Kidney (tissue), 14 donors: ENCODE data around the gene ADGRD1. TPM values are rescaled to one million over a fixed set of nuclear protein-coding genes. Genes with fewer than 3 reads are reported as not detected.

ENCODE experiments used
- DNase-seq, 5 donors: peaks; one replicate each; pipeline ENCODE4 v3.0.0-alpha.2; 2013 to 2020
- FAIRE-seq: peaks from 2 replicates; lab custom pipeline; 2012; peaks lifted over from hg19 to GRCh38; lab: Jason Lieb, UNC
- H3K27ac ChIP-seq, 2 donors: one replicate each; pipeline ENCODE4 v1.7.0; 2013; ENCODE audit warnings: low read depth in 2 of 2, low read length in 2 of 2, inconsistent platforms in 1 of 2
- H3K27me3 ChIP-seq: one replicate; pipeline ENCODE4 v1.7.1; 2013; ENCODE audit warnings: low read length, inconsistent platforms; ENCODE audit not compliant: control insufficient read depth, insufficient read depth
- H3K36me3 ChIP-seq, 3 donors: one replicate each; pipeline versions ENCODE4 v1.7.0 to v1.7.1; 2013; ENCODE audit warnings: low read length in 3 of 3, control low read depth in 1 of 3, inconsistent platforms in 1 of 3; ENCODE audit not compliant: insufficient read depth in 3 of 3, control insufficient read depth in 2 of 3
- H3K4me1 ChIP-seq, 3 donors: one replicate each; pipeline versions ENCODE4 v1.7.0 to v1.7.1; 2013; ENCODE audit warnings: low read length in 3 of 3, inconsistent platforms in 1 of 3, low read depth in 1 of 3; ENCODE audit not compliant: control insufficient read depth in 2 of 3, insufficient read depth in 2 of 3
- H3K4me3 ChIP-seq, 3 donors: one replicate each; pipeline versions ENCODE4 v1.7.0 to v1.8.1; 2013; ENCODE audit warnings: low read length in 3 of 3, control low read depth in 1 of 3, inconsistent platforms in 1 of 3
- H3K9ac ChIP-seq, 3 donors: one replicate each; pipeline versions ENCODE4 v1.7.0 to v1.7.1; 2013; ENCODE audit warnings: low read length in 3 of 3, control low read depth in 1 of 3, inconsistent platforms in 1 of 3
- H3K9me3 ChIP-seq, 3 donors: one replicate each; pipeline versions ENCODE4 v1.7.0 to v1.7.1; 2013; ENCODE audit warnings: low read length in 3 of 3, control low read depth in 1 of 3, inconsistent platforms in 1 of 3; ENCODE audit not compliant: control insufficient read depth in 2 of 3, insufficient read depth in 1 of 3
- intact Hi-C: fragments of 100-400 bp; cut with DNase I; formaldehyde crosslinking; loops from one replicate; pipeline ENCODE4 v1.11.1; 2022
- polyA plus RNA-seq: library from polyadenylated mRNA; stranded (reverse); fragments of 350-450 nt; fragmentation: Illumina TruSeq; extraction: RNeasy Lipid Tissue Mini Kit (QIAGEN cat#74804); gene quantifications from one replicate; pipeline ENCODE4 v1.2.3, GENCODE V29; 2014; ENCODE audit warnings: low read depth, low replicate concordance; ENCODE audit not compliant: insufficient read depth
- total RNA-seq: library from RNA; stranded (reverse); fragmentation: NEBNext Ultra II Directional; extraction: Animal tissue kit (Norgen Biotek cat#: 25700); gene quantifications from one replicate; pipeline ENCODE4 v1.2.1, GENCODE V29; 2021
- TF ChIP-seq, protein P1 (sequence below): IDR thresholded peaks from 3 replicates; pipeline ENCODE4 v1.5.1; 2012; ENCODE audit warnings: mild to moderate bottlenecking, moderate library complexity, borderline replicate concordance; ENCODE audit not compliant: insufficient read depth; ENCODE audit errors: extremely low read depth
- donor health status: control.
- donor health status: control.
- donor health status: control.
- donor health status: control.
- donor health status: control.
- donor health status: DM: yes; HTN: yes; CAD: no.
- donor health status: Normal renal cell carcinoma (clear cell type).

ADGRD1 gene
- total and polyA plus RNA-seq, 2 donors from 2014 or later, result 1.7 to 6.7 TPM

DNA sequence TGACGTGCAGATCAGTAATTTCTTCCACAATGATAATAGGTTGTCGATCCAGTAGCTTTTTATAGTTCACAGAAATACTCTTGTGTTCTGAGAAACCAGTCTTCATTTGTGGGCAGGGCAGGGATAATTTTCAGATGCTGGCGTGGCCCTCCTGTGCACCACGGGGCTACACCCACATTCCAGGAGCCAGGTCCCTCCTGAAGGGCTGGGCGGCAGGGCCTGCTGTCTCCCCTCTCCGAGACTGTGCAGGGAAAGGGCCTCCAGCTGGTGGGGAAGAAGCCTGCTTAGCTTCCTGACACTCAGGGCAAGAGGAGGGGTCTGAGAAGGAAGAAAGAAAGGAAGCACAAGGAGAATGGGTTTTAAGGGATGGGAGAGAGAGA lies 94.9 kb downstream of the ADGRD1 start:
- Histone ChIP-seq H3K4me3 (no peak overlapping the region), H3K27me3 (no peaks in the 10 kb centered on the region), H3K36me3 (no peaks in the 10 kb centered on the region), H3K9ac (no peak overlapping the region), H3K27ac (peak overlapping the region in 1 of 2 donors; percentile 23), H3K9me3 (no peaks in the 10 kb centered on the region), H3K4me1 (no peaks in the 10 kb centered on the region)
- TF ChIP-seq, protein P1, sequence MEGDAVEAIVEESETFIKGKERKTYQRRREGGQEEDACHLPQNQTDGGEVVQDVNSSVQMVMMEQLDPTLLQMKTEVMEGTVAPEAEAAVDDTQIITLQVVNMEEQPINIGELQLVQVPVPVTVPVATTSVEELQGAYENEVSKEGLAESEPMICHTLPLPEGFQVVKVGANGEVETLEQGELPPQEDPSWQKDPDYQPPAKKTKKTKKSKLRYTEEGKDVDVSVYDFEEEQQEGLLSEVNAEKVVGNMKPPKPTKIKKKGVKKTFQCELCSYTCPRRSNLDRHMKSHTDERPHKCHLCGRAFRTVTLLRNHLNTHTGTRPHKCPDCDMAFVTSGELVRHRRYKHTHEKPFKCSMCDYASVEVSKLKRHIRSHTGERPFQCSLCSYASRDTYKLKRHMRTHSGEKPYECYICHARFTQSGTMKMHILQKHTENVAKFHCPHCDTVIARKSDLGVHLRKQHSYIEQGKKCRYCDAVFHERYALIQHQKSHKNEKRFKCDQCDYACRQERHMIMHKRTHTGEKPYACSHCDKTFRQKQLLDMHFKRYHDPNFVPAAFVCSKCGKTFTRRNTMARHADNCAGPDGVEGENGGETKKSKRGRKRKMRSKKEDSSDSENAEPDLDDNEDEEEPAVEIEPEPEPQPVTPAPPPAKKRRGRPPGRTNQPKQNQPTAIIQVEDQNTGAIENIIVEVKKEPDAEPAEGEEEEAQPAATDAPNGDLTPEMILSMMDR, result no peak
- DNase-seq (peak in 1 of 5 donors; percentile 37), FAIRE-seq (no peak)
- intact Hi-C loops, result no loop called here

DNA sequence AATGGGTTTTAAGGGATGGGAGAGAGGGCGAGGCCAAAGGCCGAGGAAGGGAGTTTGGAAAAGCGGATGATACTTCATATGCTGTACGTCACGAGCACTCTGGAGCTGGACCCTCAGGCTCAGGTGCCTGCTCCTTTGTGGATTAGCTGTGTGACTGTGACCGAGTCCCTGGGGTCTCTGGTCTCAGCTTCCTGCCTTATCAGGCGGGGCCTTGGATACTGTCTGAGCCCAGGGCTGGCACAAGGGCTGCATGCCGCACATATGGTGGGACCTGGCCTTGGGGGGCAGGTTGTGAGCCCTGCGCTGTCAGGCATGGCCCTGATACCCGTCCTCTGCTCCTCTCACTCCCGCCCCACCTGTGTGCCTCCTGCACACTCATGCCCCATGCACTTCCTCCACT lies 95.3 kb downstream of the ADGRD1 start:
- DNase-seq (peak in 1 of 5 donors; percentile 38), FAIRE-seq (no peak)
- TF ChIP-seq, protein P1, result no peak
- Histone ChIP-seq H3K9ac (no peak overlapping the region), H3K36me3 (no peaks in the 10 kb centered on the region), H3K27ac (peak overlapping the region in 1 of 2 donors; percentile 23), H3K27me3 (no peaks in the 10 kb centered on the region), H3K4me1 (no peaks in the 10 kb centered on the region), H3K9me3 (no peaks in the 10 kb centered on the region), H3K4me3 (no peak overlapping the region)
- intact Hi-C loops, result no loop called here

DNA sequence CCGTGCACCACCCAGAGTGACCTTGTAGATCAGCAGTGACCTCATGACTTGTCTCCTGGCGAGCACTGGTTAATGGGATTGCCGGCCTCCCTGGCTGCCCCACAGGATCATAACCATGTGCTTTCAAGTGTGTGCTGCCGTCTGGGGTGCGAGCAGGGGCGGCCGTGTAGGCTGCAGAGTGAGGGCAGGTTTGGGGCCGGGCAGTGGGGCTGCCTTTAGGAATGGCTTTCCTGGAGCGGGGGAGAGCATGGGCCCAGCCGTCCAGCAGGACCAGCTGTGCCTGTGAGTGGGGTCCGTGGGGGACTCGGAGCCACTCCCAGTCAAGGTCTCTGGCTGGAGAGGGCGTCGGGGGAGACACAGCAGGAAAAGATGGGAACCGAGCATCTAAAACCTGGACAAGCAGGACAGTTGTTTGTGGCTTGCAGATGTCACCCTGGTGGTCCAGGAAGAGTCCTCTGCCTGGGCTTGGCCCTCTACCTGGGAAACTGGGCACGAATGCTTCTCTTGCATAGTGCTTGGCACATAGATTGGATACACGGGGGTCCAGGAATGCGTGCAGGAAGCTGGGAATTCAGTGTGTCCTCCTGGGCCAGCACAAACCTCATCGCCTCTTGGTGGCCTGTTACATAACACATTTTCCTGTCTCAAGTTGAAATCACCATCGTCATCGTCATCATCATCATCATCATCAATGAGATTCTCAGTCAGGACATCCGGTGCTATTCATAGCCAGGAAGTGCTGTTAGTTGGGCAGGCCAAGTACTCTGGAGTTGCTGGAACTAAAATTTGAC lies 96.0 kb downstream of the ADGRD1 start:
- H3K4me3 ChIP-seq, result no peak overlapping the region
- peak overlapping the region in 1 of 2 donors; percentile 0 for H3K27ac ChIP-seq
- no peak for FAIRE-seq

More for the DNA sequence above, 96.0 kb downstream of the ADGRD1 start:
- DNase-seq, result peak in 1 of 5 donors; percentile 62
- H3K36me3 ChIP-seq, result no peaks in the 10 kb centered on the region
- no peak overlapping the region for H3K9ac ChIP-seq
- H3K4me1 ChIP-seq, result no peaks in the 10 kb centered on the region
- intact Hi-C loops, result no loop called here
- H3K9me3 ChIP-seq, result no peaks in the 10 kb centered on the region
- H3K27me3 ChIP-seq, result no peaks in the 10 kb centered on the region
- TF ChIP-seq, protein P1, result no peak
